ENCODE measurements around the gene WIPI1.

WIPI1 gene

GRCh38 chr17:68453991-68454665, 3.2 kb downstream of the WIPI1 start:
- H3K27ac ChIP-seq (replicated peaks), result no peak overlapping the region
- TF ChIP-seq POLR2AphosphoS5 (IDR thresholded peaks at IDR 0.05; ENCODE audit: low read depth) (no peak), SPI1 (IDR thresholded peaks at IDR 0.05; ENCODE audit: borderline replicate concordance, low read depth) (no peak), GABPA (IDR thresholded peaks at IDR 0.05; ENCODE audit: low read depth) (no peak), CTCF (IDR thresholded peaks at IDR 0.05; ENCODE audit: insufficient read depth, low read length) (no peak), REST (IDR thresholded peaks at IDR 0.05; ENCODE audit: insufficient replicate concordance, low read depth) (no peak)
- no peak for DNase-seq (ENCODE audit: low read depth in 1 of 2, low spot score in 1 of 2)
- no peaks in the 10 kb centered on the region for H3K27me3 ChIP-seq (ENCODE audit: insufficient read depth, poor library complexity, severe bottlenecking)
- H3K4me3 ChIP-seq (replicated peaks; ENCODE audit: insufficient read depth, low read length), result no peak overlapping the region

GRCh38 chr17:68452724-68453290, 4.5 kb downstream of the WIPI1 start:
- no peak overlapping the region for H3K27ac ChIP-seq (replicated peaks)
- no peak for DNase-seq (ENCODE audit: low read depth in 1 of 2, low spot score in 1 of 2)
- H3K4me3 ChIP-seq (replicated peaks; ENCODE audit: insufficient read depth, low read length), result no peak overlapping the region
- no peaks in the 10 kb centered on the region for H3K27me3 ChIP-seq (ENCODE audit: insufficient read depth, poor library complexity, severe bottlenecking)
- TF ChIP-seq GABPA (IDR thresholded peaks at IDR 0.05; ENCODE audit: low read depth) (no peak), SPI1 (IDR thresholded peaks at IDR 0.05; ENCODE audit: borderline replicate concordance, low read depth) (no peak), POLR2AphosphoS5 (IDR thresholded peaks at IDR 0.05; ENCODE audit: low read depth) (no peak), CTCF (IDR thresholded peaks at IDR 0.05; ENCODE audit: insufficient read depth, low read length) (no peak), REST (IDR thresholded peaks at IDR 0.05; ENCODE audit: insufficient replicate concordance, low read depth) (no peak)

GRCh38 chr17:68451670-68452354, 5.5 kb downstream of the WIPI1 start:
- TF ChIP-seq CTCF (IDR thresholded peaks at IDR 0.05; ENCODE audit: insufficient read depth, low read length), result no peak
- TF ChIP-seq SPI1 (IDR thresholded peaks at IDR 0.05; ENCODE audit: borderline replicate concordance, low read depth), result peak; percentile 57; the same call in 1 of the 2 replicates
- DNase-seq (ENCODE audit: low read depth in 1 of 2, low spot score in 1 of 2), result no peak
- Histone ChIP-seq H3K27me3 (ENCODE audit: insufficient read depth, poor library complexity, severe bottlenecking) (no peaks in the 10 kb centered on the region), H3K27ac (replicated peaks) (no peak overlapping the region), H3K4me3 (replicated peaks; ENCODE audit: insufficient read depth, low read length) (no peak overlapping the region)

Data from HL-60 (cell line).